Osteocyte (in vitro differentiated cells): ENCODE data around the gene SMOC2. TPM values are rescaled to one million over a fixed set of nuclear protein-coding genes. Genes with fewer than 3 reads are reported as not detected.

Source experiments
- DNase-seq: peaks from one replicate; pipeline ENCODE4 v3.0.0; 2021; ENCODE audit warnings: mixed read lengths; ENCODE audit not compliant: unreplicated experiment; ENCODE audit errors: extremely low spot score
- H3K27ac Mint-ChIP-seq: one replicate; pipeline ENCODE4 v1.8.0; 2021; ENCODE audit warnings: mild to moderate bottlenecking, mixed read lengths; ENCODE audit not compliant: unreplicated experiment
- H3K27me3 Mint-ChIP-seq: one replicate; pipeline ENCODE4 v1.8.0; 2021; ENCODE audit warnings: mixed read lengths; ENCODE audit not compliant: unreplicated experiment
- H3K36me3 Mint-ChIP-seq: one replicate; pipeline ENCODE4 v1.8.0; 2021; ENCODE audit warnings: mixed read lengths; ENCODE audit not compliant: unreplicated experiment
- H3K4me1 Mint-ChIP-seq: one replicate; pipeline ENCODE4 v1.8.0; 2021; ENCODE audit warnings: mixed read lengths; ENCODE audit not compliant: unreplicated experiment
- H3K4me3 Mint-ChIP-seq: one replicate; pipeline ENCODE4 v1.8.0; 2021; ENCODE audit warnings: mild to moderate bottlenecking, moderate library complexity, mixed read lengths; ENCODE audit not compliant: unreplicated experiment
- H3K9me3 Mint-ChIP-seq: one replicate; pipeline ENCODE4 v1.8.0; 2021; ENCODE audit warnings: mixed read lengths; ENCODE audit not compliant: unreplicated experiment
- total RNA-seq: library from RNA; stranded (reverse); gene quantifications from 2 replicates; pipeline ENCODE4 v1.2.1, GENCODE V29; 2021
- TF ChIP-seq, protein P1 (sequence below): fragments of 200-600 bp; sonication (generic); IDR thresholded peaks from 2 replicates; pipeline ENCODE4 v1.5.0; 2021; ENCODE audit warnings: antibody characterized with exemption, mild to moderate bottlenecking, moderate library complexity

Gene SMOC2
- total RNA-seq, 1 donor from 2014 or later: 11.6 TPM

DNA sequence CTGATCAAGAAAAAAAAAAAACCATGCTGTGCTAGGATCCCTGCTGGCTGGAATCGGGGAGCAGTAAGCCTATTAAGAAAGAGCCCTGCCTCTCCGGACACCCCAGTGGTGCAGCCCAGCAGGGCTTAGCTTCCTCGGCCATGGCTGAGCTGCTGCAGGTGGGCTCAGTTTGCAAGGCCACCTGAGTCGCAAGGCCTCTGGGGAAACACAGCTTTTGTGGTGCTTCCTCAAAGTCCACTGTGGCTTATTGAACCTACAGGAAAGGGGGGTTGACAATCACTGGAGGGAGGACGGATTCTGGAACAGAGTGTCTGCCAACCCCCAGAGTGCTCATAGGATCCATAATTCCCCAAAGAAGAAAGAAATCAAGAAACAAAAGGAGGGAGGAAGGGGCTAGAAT, 240.8 kb downstream of the SMOC2 start:
- Mint-ChIP-seq H3K4me1 (peaks cover 2% of the 10 kb centered on the region), H3K27me3 (peaks cover 4% of the 10 kb centered on the region), H3K27ac (no peak overlapping the region), H3K36me3 (no peaks in the 10 kb centered on the region), H3K4me3 (no peak overlapping the region), H3K9me3 (no peaks in the 10 kb centered on the region)
- no peak for DNase-seq
- TF ChIP-seq, protein P1, sequence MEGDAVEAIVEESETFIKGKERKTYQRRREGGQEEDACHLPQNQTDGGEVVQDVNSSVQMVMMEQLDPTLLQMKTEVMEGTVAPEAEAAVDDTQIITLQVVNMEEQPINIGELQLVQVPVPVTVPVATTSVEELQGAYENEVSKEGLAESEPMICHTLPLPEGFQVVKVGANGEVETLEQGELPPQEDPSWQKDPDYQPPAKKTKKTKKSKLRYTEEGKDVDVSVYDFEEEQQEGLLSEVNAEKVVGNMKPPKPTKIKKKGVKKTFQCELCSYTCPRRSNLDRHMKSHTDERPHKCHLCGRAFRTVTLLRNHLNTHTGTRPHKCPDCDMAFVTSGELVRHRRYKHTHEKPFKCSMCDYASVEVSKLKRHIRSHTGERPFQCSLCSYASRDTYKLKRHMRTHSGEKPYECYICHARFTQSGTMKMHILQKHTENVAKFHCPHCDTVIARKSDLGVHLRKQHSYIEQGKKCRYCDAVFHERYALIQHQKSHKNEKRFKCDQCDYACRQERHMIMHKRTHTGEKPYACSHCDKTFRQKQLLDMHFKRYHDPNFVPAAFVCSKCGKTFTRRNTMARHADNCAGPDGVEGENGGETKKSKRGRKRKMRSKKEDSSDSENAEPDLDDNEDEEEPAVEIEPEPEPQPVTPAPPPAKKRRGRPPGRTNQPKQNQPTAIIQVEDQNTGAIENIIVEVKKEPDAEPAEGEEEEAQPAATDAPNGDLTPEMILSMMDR: no peak

DNA sequence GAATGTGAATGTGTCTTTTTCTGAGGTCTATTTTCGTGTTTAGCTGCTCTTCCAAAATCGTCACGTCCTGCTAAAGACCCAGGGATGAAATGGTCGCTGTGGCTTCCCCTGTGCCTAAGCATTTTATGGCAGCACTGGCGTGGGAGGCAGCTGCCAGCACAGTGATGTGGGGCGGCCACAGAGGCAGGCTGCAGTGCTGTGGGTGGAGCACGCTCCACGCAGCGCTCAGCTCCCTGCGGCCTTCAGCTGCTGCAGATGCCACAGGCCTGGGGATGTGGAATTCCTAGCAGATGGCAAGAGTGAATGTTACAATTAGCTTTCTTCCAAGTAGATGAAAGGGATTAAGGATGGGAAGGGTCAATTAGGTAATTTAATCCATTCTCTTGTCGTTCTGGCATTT, 242.6 kb downstream of the SMOC2 start:
- no peak for DNase-seq
- Mint-ChIP-seq H3K9me3 (no peaks in the 10 kb centered on the region), H3K27ac (no peak overlapping the region), H3K4me1 (peaks cover 4% of the 10 kb centered on the region), H3K4me3 (no peak overlapping the region), H3K27me3 (peaks cover 6% of the 10 kb centered on the region), H3K36me3 (no peaks in the 10 kb centered on the region)
- TF ChIP-seq, protein P1: no peak

DNA sequence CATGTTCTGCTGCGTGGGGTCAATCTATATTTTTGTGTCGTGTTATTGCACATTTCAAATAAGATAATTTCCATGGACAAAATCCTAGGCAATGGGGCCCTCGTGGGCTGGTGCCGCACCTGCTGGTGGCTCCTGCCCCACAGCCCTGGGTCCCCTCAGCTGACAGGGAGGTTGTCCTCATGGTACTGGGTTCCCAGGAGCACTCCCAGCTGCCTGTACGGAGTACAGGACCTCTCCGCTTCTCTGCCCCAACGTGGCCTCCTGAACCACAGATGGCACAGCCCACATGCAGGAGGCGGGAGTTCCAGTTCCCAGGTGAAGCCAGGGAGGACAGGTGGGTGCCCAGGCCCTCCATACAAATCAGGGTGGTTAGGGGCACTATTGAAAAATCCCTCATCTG, 243.5 kb downstream of the SMOC2 start:
- TF ChIP-seq, protein P1: no peak
- H3K9me3 Mint-ChIP-seq: no peaks in the 10 kb centered on the region
- no peak overlapping the region for H3K4me3 Mint-ChIP-seq

DNA sequence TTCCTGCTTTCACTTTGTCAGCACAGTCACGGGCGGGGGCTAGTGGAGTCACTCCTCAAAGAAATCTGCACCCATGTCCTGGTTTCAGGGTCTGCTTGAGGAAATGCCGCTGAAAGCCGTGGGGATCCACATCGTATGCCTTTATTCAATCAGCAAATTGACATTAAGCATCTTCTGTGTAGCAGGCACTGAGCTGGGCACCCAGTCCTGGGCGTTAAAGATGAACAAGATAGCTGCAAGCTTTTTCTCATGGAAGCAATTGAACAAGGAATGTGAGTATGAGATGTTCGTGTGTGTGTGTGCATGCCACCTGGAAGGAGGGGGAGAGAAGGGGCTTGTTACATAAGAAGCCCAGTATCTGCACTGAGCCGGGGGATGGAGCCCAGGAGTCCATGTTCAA, 243.9 kb downstream of the SMOC2 start:
- DNase-seq: no peak
- no peak overlapping the region for H3K4me3 Mint-ChIP-seq
- no peaks in the 10 kb centered on the region for H3K36me3 Mint-ChIP-seq
- H3K9me3 Mint-ChIP-seq: no peaks in the 10 kb centered on the region
- peaks cover 4% of the 10 kb centered on the region for H3K4me1 Mint-ChIP-seq
- peaks cover 6% of the 10 kb centered on the region for H3K27me3 Mint-ChIP-seq
- TF ChIP-seq, protein P1: no peak
- no peak overlapping the region for H3K27ac Mint-ChIP-seq

More for the DNA sequence above, 243.5 kb downstream of the SMOC2 start:
- peaks cover 6% of the 10 kb centered on the region for H3K27me3 Mint-ChIP-seq
- H3K27ac Mint-ChIP-seq: no peak overlapping the region
- H3K36me3 Mint-ChIP-seq: no peaks in the 10 kb centered on the region
- no peak for DNase-seq
- H3K4me1 Mint-ChIP-seq: peaks cover 4% of the 10 kb centered on the region

DNA sequence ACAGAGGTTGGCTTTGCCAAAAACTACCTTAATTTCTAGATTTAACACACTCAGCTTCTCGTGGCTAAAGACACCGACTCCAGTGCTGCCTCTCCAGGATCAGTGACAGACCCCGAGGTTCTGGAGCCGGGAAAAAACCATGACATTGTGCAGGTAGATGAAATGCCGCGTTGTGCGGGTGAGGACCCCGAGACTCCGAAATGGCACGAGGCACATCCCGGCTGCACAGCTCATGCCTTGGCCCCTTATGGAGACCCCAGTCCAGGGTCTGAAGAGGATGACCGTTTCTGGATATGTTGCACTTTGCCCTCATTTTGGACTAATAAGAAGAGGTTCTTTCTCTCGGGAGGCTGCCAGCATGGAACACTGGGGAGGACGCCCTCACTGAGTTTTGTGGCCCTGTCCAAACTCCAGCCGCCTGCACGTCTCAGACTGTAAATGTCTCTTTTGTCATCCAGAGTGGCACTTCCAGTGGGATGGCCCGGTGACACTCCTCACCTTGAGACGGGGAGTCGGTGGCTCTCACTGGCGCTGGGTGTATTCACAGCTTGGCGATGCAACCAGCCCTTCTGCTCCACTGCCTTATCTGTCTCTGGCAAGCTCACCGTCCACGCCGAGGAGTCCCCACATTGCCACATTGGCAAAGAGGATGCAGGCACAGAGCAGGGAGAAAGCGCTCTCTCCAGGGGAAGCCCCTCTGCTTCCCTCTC, 245.2 kb downstream of the SMOC2 start:
- H3K27me3 Mint-ChIP-seq: peaks cover 6% of the 10 kb centered on the region

More for the DNA sequence above, 245.2 kb downstream of the SMOC2 start:
- H3K4me1 Mint-ChIP-seq: peaks cover 4% of the 10 kb centered on the region
- H3K27ac Mint-ChIP-seq: no peak overlapping the region
- TF ChIP-seq, protein P1: no peak
- no peak overlapping the region for H3K4me3 Mint-ChIP-seq
- DNase-seq: no peak
- no peaks in the 10 kb centered on the region for H3K9me3 Mint-ChIP-seq
- H3K36me3 Mint-ChIP-seq: no peaks in the 10 kb centered on the region
